Measurements from ENCODE around the gene LRRC4C.

DNA sequence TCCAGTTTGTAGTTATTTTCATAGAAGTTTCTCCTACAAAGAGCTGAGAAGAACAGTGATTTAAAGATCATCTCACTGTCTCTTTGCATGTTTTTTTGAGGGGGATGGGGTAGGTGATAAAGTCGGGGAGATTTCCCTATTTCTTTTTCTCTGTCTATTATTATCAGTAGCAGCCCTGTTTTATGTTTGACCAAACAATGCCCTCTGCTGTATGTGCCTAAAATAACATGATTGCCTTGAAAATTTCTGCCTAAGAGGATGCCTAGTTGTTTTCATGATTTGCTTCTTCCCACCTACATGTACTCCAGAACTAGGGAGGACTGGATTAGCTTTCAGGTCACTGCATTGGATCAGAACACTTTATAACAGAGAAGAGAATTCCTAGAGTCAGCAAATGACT, 1330.2 kb downstream of the LRRC4C start:
- TF ChIP-seq POLR2A (IDR thresholded peaks at IDR 0.05; ENCODE audit: low read length) (no peak), GATA1 (IDR thresholded peaks at IDR 0.05; ENCODE audit: low read depth, low read length) (no peak)
